ENCODE results near the gene MGAT5B. TPM values are rescaled to one million over a fixed set of nuclear protein-coding genes. Genes with fewer than 3 reads are reported as not detected.

The MGAT5B gene
- total RNA-seq, 1 donor, result 0.36 TPM

GRCh38 chr17:76946772-76947135, 78.5 kb downstream of the MGAT5B start:
- H3K27me3 ChIP-seq (ENCODE audit: insufficient read depth, low read length), result no peaks in the 10 kb centered on the region
- no peak for TF ChIP-seq CTCF (IDR thresholded peaks at IDR 0.05; ENCODE audit: extremely low read depth, low read depth, low read length)
- DNase-seq (ENCODE audit: insufficient read length, low spot score, missing footprints), result no peak
- H3K4me2 ChIP-seq (ENCODE audit: insufficient read depth, low read length), result no peak overlapping the region
- H3K79me2 ChIP-seq (ENCODE audit: insufficient read depth, low read length), result no peaks in the 10 kb centered on the region
- H3K9me3 ChIP-seq (ENCODE audit: low read depth, low read length), result no peaks in the 10 kb centered on the region
- no peak overlapping the region for H2AFZ ChIP-seq (ENCODE audit: low read length)
- H3K36me3 ChIP-seq (ENCODE audit: insufficient read depth, low read length), result no peaks in the 10 kb centered on the region
- no peaks in the 10 kb centered on the region for H3K4me1 ChIP-seq (ENCODE audit: insufficient read depth, low read length)
- no peaks in the 10 kb centered on the region for H4K20me1 ChIP-seq (ENCODE audit: insufficient read depth, low read length)
- no peak overlapping the region for H3K4me3 ChIP-seq (ENCODE audit: insufficient read depth, low read length)
- no peak overlapping the region for H3K27ac ChIP-seq (ENCODE audit: low read depth, low read length)

GRCh38 chr17:76947309-76947708, 79.1 kb downstream of the MGAT5B start:
- peak; percentile 26 for DNase-seq (ENCODE audit: insufficient read length, low spot score, missing footprints)
- no peaks in the 10 kb centered on the region for H3K36me3 ChIP-seq (ENCODE audit: insufficient read depth, low read length)
- H3K27ac ChIP-seq (ENCODE audit: low read depth, low read length), result no peak overlapping the region
- no peaks in the 10 kb centered on the region for H3K27me3 ChIP-seq (ENCODE audit: insufficient read depth, low read length)
- no peaks in the 10 kb centered on the region for H3K9me3 ChIP-seq (ENCODE audit: low read depth, low read length)
- H3K4me3 ChIP-seq (ENCODE audit: insufficient read depth, low read length), result no peak overlapping the region
- H2AFZ ChIP-seq (ENCODE audit: low read length), result no peak overlapping the region
- no peaks in the 10 kb centered on the region for H4K20me1 ChIP-seq (ENCODE audit: insufficient read depth, low read length)
- no peak overlapping the region for H3K4me2 ChIP-seq (ENCODE audit: insufficient read depth, low read length)
- no peak for TF ChIP-seq CTCF (IDR thresholded peaks at IDR 0.05; ENCODE audit: extremely low read depth, low read depth, low read length)
- H3K4me1 ChIP-seq (ENCODE audit: insufficient read depth, low read length), result no peaks in the 10 kb centered on the region
- H3K79me2 ChIP-seq (ENCODE audit: insufficient read depth, low read length), result no peaks in the 10 kb centered on the region

- Histone ChIP-seq H3K4me2 (ENCODE audit: insufficient read depth, low read length) (no peak overlapping the region), H2AFZ (ENCODE audit: low read length) (no peak overlapping the region), H3K4me1 (ENCODE audit: insufficient read depth, low read length) (no peaks in the 10 kb centered on the region), H4K20me1 (ENCODE audit: insufficient read depth, low read length) (no peaks in the 10 kb centered on the region), H3K4me3 (ENCODE audit: insufficient read depth, low read length) (no peak overlapping the region), H3K36me3 (ENCODE audit: insufficient read depth, low read length) (no peaks in the 10 kb centered on the region), H3K27ac (ENCODE audit: low read depth, low read length) (no peak overlapping the region), H3K9me3 (ENCODE audit: low read depth, low read length) (no peaks in the 10 kb centered on the region), H3K79me2 (ENCODE audit: insufficient read depth, low read length) (no peaks in the 10 kb centered on the region), H3K27me3 (ENCODE audit: insufficient read depth, low read length) (no peaks in the 10 kb centered on the region)
- DNase-seq (ENCODE audit: insufficient read length, low spot score, missing footprints), result peak; percentile 80
- TF ChIP-seq CTCF (IDR thresholded peaks at IDR 0.05; ENCODE audit: extremely low read depth, low read depth, low read length), result no peak
Measured at GRCh38 chr17:76947771-76948170, 79.6 kb downstream of the MGAT5B start.

- Histone ChIP-seq H3K4me1 (ENCODE audit: insufficient read depth, low read length) (no peaks in the 10 kb centered on the region), H2AFZ (ENCODE audit: low read length) (no peak overlapping the region), H3K27me3 (ENCODE audit: insufficient read depth, low read length) (no peaks in the 10 kb centered on the region), H3K27ac (ENCODE audit: low read depth, low read length) (no peak overlapping the region), H4K20me1 (ENCODE audit: insufficient read depth, low read length) (no peaks in the 10 kb centered on the region), H3K4me2 (ENCODE audit: insufficient read depth, low read length) (no peak overlapping the region), H3K4me3 (ENCODE audit: insufficient read depth, low read length) (no peak overlapping the region), H3K9me3 (ENCODE audit: low read depth, low read length) (no peaks in the 10 kb centered on the region), H3K36me3 (ENCODE audit: insufficient read depth, low read length) (no peaks in the 10 kb centered on the region), H3K79me2 (ENCODE audit: insufficient read depth, low read length) (no peaks in the 10 kb centered on the region)
- TF ChIP-seq CTCF (IDR thresholded peaks at IDR 0.05; ENCODE audit: extremely low read depth, low read depth, low read length), result no peak
- peak; percentile 79 for DNase-seq (ENCODE audit: insufficient read length, low spot score, missing footprints)
Measured at GRCh38 chr17:76948301-76948700, 80.1 kb downstream of the MGAT5B start.

Data from osteoblast (primary cell).